Measurements from ENCODE around the gene ANKRD18B.
A peak's percentile ranks its signal among the peaks of the same experiment; 100 is the strongest.
"Not testable (repeated sequence)": the region's sequence is repeated elsewhere in the genome, so short reads cannot be mapped to it uniquely, and the experiment has no call there.

Gene ANKRD18B

GRCh38 chr9:33614001-33614687 is 90.1 kb downstream of the ANKRD18B start:
- no peak for DNase-seq

- not testable (repeated sequence) for DNase-seq
Measured at GRCh38 chr9:33618370-33618769, 94.3 kb downstream of the ANKRD18B start.

GRCh38 chr9:33619666-33620404 is 95.8 kb downstream of the ANKRD18B start:
- DNase-seq, result peak; percentile 80

- DNase-seq, result peak; percentile 49
Measured at GRCh38 chr9:33620738-33621439, 96.8 kb downstream of the ANKRD18B start.

All from HCEC 1CT (cell line).